K562 (cell line): ENCODE measurements around the gene RBL1. TPM values are rescaled to one million over a fixed set of nuclear protein-coding genes. Genes with fewer than 3 reads are reported as not detected.

Source experiments
- PHB2 ChIP-seq: fragments of 450-650 bp; IDR thresholded peaks from 2 replicates; pipeline ENCODE4 v1.6.1; 2017; ENCODE audit warnings: low read depth
- ZNF133 ChIP-seq: fragments of 250-450 bp; sonication (Bioruptor Pico); IDR thresholded peaks from 2 replicates; pipeline ENCODE4 v1.4.0; 2020; ENCODE audit warnings: mild to moderate bottlenecking
- ZNF174 ChIP-seq: fragments of 250-450 bp; sonication (Bioruptor Pico); IDR thresholded peaks from 2 replicates; pipeline ENCODE4 v1.4.0; 2020; ENCODE audit warnings: mild to moderate bottlenecking
- polyA plus RNA-seq, 8 experiments: library from polyadenylated mRNA; depleted of rRNA in 4 of 8; stranded (reverse) in 5 of 8; unstranded in 3 of 8; fragments of >200 nt; fragmentation: Nextera tagmentation in 2 of 8; fragmentation: Illumina TruSeq in 1 of 8; extraction: Ambion mirVana in 2 of 8; extraction: Trizol in 1 of 8; gene quantifications; 2 replicates each; pipeline versions ENCODE4 v1.2.1 to v1.2.3, GENCODE V29; 2011 to 2014; ENCODE audit warnings: inconsistent platforms in 1 of 8, missing spikeins in 1 of 8
- total RNA-seq, 7 experiments: library from RNA; depleted of rRNA in 6 of 7; stranded (reverse); fragments of >200 nt in 6 of 7; fragmentation: Illumina TruSeq in 2 of 7; extraction: Trizol in 2 of 7; gene quantifications; 2 replicates each; pipeline versions ENCODE4 v1.2.1 to v1.2.3, GENCODE V29; 2011 to 2021; ENCODE audit warnings: low replicate concordance in 1 of 7
- TF ChIP-seq, protein P1 (sequence below), 3 experiments: fragments of 200-800 bp in 1 of 3; sonication (Bioruptor generic) in 1 of 3; sonication (generic) in 1 of 3; formaldehyde crosslinking in 1 of 3; IDR thresholded peaks; 2 replicates each; pipeline versions ENCODE4 v1.6.1 to v1.8.0; 2016 to 2022; ENCODE audit warnings: mild to moderate bottlenecking in 2 of 3, missing compliant biosample characterization in 2 of 3, missing genetic modification characterization in 2 of 3, missing genetic modification reagents in 1 of 3
- TF ChIP-seq, protein P2 (sequence below): sonication (generic); IDR thresholded peaks from 2 replicates; pipeline ENCODE4 v1.6.1; 2016
- TF ChIP-seq, protein P3 (sequence below): fragments of 250-450 bp; sonication (Bioruptor Pico); IDR thresholded peaks from 2 replicates; pipeline ENCODE4 v1.8.0; 2022; ENCODE audit warnings: moderate library complexity, mild to moderate bottlenecking, inconsistent platforms
- TF ChIP-seq, protein P4 (sequence below): fragments of 450-650 bp; IDR thresholded peaks from 2 replicates; pipeline ENCODE4 v1.6.1; 2017; ENCODE audit warnings: antibody characterized with exemption, mild to moderate bottlenecking

Gene RBL1
- total and polyA plus RNA-seq, 9 of the 15 experiments (the other 6 are each of a cell fraction or from before 2014, with no cell fraction given), result 4.0 to 25.9 (median 15.6) TPM

DNA sequence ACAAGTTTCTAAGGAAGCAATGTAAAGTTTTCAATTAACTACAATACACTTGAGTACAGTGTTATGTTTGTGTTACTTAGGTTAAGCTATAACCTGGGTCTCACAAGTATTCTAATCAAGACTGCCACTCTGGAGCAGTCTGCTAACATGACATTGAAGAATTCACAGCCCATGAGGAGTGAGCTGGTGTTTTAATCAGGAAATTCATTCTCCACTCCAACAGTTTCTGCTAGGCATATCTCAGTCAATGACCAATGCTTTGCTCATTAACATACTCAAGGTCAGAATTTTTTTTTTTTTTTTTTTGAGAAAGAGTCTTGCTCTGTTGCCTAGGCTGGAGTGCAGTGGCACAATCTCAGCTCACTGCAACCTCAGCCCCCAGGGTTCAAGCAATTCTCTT lies 84.7 kb downstream of the RBL1 start (continued):
- TF ChIP-seq, protein P1, sequence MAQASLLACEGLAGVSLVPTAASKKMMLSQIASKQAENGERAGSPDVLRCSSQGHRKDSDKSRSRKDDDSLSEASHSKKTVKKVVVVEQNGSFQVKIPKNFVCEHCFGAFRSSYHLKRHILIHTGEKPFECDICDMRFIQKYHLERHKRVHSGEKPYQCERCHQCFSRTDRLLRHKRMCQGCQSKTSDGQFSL (CRISPR knock-in tag; IDR thresholded peaks at IDR 0.05), result no peak
- TF ChIP-seq, protein P1 (tag; IDR thresholded peaks at IDR 0.05), result no peak
- TF ChIP-seq, protein P2, sequence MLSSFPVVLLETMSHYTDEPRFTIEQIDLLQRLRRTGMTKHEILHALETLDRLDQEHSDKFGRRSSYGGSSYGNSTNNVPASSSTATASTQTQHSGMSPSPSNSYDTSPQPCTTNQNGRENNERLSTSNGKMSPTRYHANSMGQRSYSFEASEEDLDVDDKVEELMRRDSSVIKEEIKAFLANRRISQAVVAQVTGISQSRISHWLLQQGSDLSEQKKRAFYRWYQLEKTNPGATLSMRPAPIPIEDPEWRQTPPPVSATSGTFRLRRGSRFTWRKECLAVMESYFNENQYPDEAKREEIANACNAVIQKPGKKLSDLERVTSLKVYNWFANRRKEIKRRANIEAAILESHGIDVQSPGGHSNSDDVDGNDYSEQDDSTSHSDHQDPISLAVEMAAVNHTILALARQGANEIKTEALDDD, result no peak
- TF ChIP-seq ZNF174, result no peak
- TF ChIP-seq PHB2, result no peak
- TF ChIP-seq, protein P3, sequence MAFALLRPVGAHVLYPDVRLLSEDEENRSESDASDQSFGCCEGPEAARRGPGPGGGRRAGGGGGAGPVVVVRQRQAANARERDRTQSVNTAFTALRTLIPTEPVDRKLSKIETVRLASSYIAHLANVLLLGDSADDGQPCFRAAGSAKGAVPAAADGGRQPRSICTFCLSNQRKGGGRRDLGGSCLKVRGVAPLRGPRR (CRISPR knock-in tag), result no peak
- TF ChIP-seq, protein P4, sequence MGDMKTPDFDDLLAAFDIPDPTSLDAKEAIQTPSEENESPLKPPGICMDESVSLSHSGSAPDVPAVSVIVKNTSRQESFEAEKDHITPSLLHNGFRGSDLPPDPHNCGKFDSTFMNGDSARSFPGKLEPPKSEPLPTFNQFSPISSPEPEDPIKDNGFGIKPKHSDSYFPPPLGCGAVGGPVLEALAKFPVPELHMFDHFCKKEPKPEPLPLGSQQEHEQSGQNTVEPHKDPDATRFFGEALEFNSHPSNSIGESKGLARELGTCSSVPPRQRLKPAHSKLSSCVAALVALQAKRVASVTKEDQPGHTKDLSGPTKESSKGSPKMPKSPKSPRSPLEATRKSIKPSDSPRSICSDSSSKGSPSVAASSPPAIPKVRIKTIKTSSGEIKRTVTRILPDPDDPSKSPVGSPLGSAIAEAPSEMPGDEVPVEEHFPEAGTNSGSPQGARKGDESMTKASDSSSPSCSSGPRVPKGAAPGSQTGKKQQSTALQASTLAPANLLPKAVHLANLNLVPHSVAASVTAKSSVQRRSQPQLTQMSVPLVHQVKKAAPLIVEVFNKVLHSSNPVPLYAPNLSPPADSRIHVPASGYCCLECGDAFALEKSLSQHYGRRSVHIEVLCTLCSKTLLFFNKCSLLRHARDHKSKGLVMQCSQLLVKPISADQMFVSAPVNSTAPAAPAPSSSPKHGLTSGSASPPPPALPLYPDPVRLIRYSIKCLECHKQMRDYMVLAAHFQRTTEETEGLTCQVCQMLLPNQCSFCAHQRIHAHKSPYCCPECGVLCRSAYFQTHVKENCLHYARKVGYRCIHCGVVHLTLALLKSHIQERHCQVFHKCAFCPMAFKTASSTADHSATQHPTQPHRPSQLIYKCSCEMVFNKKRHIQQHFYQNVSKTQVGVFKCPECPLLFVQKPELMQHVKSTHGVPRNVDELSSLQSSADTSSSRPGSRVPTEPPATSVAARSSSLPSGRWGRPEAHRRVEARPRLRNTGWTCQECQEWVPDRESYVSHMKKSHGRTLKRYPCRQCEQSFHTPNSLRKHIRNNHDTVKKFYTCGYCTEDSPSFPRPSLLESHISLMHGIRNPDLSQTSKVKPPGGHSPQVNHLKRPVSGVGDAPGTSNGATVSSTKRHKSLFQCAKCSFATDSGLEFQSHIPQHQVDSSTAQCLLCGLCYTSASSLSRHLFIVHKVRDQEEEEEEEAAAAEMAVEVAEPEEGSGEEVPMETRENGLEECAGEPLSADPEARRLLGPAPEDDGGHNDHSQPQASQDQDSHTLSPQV, result no peak
- TF ChIP-seq ZNF133 (CRISPR knock-in tag), result no peak
- TF ChIP-seq, all 486 proteins: peak for 0
